SK-N-SH treated with all-trans-retinoic acid at 6 μM for 48 hours (cell line): ENCODE data around the gene OR2F2.
A peak's percentile ranks its signal among the peaks of the same experiment; 100 is the strongest.

ENCODE experiments used
- ATAC-seq: fragments of 200-7000 bp; cut with Tn5 transposase; 3 replicates; pipeline ENCODE4 v1.9.1; 2020; ENCODE audit warnings: mild to moderate bottlenecking, moderate library complexity
- ARNTL ChIP-seq: fragments of 450-650 bp; formaldehyde crosslinking; IDR thresholded peaks from 2 replicates; pipeline ENCODE4 v1.5.0; 2020; ENCODE audit warnings: low read depth, mild to moderate bottlenecking, moderate library complexity, borderline replicate concordance
- BACH2 ChIP-seq: fragments of 250-450 bp; sonication (Bioruptor Pico); IDR thresholded peaks from 2 replicates; pipeline ENCODE4 v1.9.0; 2021; ENCODE audit warnings: mild to moderate bottlenecking, borderline replicate concordance
- CSDC2 ChIP-seq: fragments of 250-450 bp; sonication (Bioruptor Pico); IDR thresholded peaks from 2 replicates; pipeline ENCODE4 v1.5.0; 2020; ENCODE audit warnings: mild to moderate bottlenecking, moderate library complexity
- ESRRG ChIP-seq: fragments of 250-450 bp; sonication (Bioruptor Pico); IDR thresholded peaks from 2 replicates; pipeline ENCODE4 v1.6.1; 2021; ENCODE audit warnings: mild to moderate bottlenecking
- GLIS3 ChIP-seq: fragments of 250-450 bp; sonication (Bioruptor Pico); IDR thresholded peaks from 2 replicates; pipeline ENCODE4 v1.5.0; 2020; ENCODE audit warnings: mild to moderate bottlenecking, moderate library complexity
- ISL1 ChIP-seq: fragments of 250-450 bp; sonication (Bioruptor Pico); IDR thresholded peaks from 2 replicates; pipeline ENCODE4 v2.1.2; 2022; ENCODE audit warnings: mild to moderate bottlenecking, moderate library complexity
- OSR1 ChIP-seq: fragments of 250-450 bp; sonication (Bioruptor Pico); IDR thresholded peaks from 2 replicates; pipeline ENCODE4 v1.8.0; 2022; ENCODE audit warnings: moderate library complexity, mild to moderate bottlenecking, inconsistent platforms
- PPARA ChIP-seq: fragments of 250-450 bp; sonication (Bioruptor Pico); IDR thresholded peaks from 2 replicates; pipeline ENCODE4 v1.5.0; 2020; ENCODE audit warnings: mild to moderate bottlenecking, borderline replicate concordance
- RARB ChIP-seq: fragments of 250-450 bp; sonication (Bioruptor Pico); IDR thresholded peaks from 2 replicates; pipeline ENCODE4 v1.8.0; 2021; ENCODE audit warnings: mild to moderate bottlenecking, moderate library complexity
- SNAI2 ChIP-seq: fragments of 250-450 bp; sonication (Bioruptor Pico); IDR thresholded peaks from 2 replicates; pipeline ENCODE4 v1.5.0; 2020; ENCODE audit warnings: mild to moderate bottlenecking, moderate library complexity
- TCF4 ChIP-seq: fragments of 250-450 bp; sonication (Bioruptor Pico); IDR thresholded peaks from 2 replicates; pipeline ENCODE4 v1.8.0; 2021; ENCODE audit warnings: mild to moderate bottlenecking, moderate library complexity, borderline replicate concordance
- TOX ChIP-seq: fragments of 250-450 bp; sonication (Bioruptor Pico); IDR thresholded peaks from 2 replicates; pipeline ENCODE4 v1.8.0; 2021; ENCODE audit warnings: mild to moderate bottlenecking, moderate library complexity, borderline replicate concordance
- ZC3H10 ChIP-seq: fragments of 250-450 bp; sonication (Bioruptor Pico); IDR thresholded peaks from 2 replicates; pipeline ENCODE4 v1.5.1; 2021; ENCODE audit warnings: mild to moderate bottlenecking, moderate library complexity
- ZFP3 ChIP-seq: fragments of 250-450 bp; sonication (Bioruptor Pico); IDR thresholded peaks from 2 replicates; pipeline ENCODE4 v1.5.0; 2020; ENCODE audit warnings: mild to moderate bottlenecking, moderate library complexity
- ZFP30 ChIP-seq: fragments of 450-650 bp; formaldehyde crosslinking; IDR thresholded peaks from 2 replicates; pipeline ENCODE4 v1.5.0; 2022; ENCODE audit warnings: mild to moderate bottlenecking, moderate library complexity
- ZNF565 ChIP-seq: fragments of 450-650 bp; formaldehyde crosslinking; conservative IDR thresholded peaks from 2 replicates; pipeline ENCODE4 v1.5.0; 2020; ENCODE audit warnings: low read depth, mild to moderate bottlenecking, moderate library complexity
- ZNF70 ChIP-seq: fragments of 450-650 bp; formaldehyde crosslinking; IDR thresholded peaks from 2 replicates; pipeline ENCODE4 v1.5.0; 2020; ENCODE audit warnings: mild to moderate bottlenecking, moderate library complexity
- ZNF8 ChIP-seq: fragments of 450-650 bp; formaldehyde crosslinking; IDR thresholded peaks from 2 replicates; pipeline ENCODE4 v1.5.0; 2020; ENCODE audit warnings: mild to moderate bottlenecking, moderate library complexity
- TF ChIP-seq, protein P1 (sequence below): fragments of 250-450 bp; sonication (Bioruptor Pico); IDR thresholded peaks from 2 replicates; pipeline ENCODE4 v1.5.1; 2020; ENCODE audit warnings: low read depth, mild to moderate bottlenecking, moderate library complexity
- TF ChIP-seq, protein P2 (sequence below): fragments of 250-450 bp; sonication (Bioruptor Pico); IDR thresholded peaks from 2 replicates; pipeline ENCODE4 v1.5.0; 2020; ENCODE audit warnings: mild to moderate bottlenecking, moderate library complexity
- TF ChIP-seq, protein P3 (sequence below): fragments of 250-450 bp; sonication (Bioruptor Pico); IDR thresholded peaks from 2 replicates; pipeline ENCODE4 v1.5.1; 2021; ENCODE audit warnings: mild to moderate bottlenecking, moderate library complexity

OR2F2 gene, protein sequence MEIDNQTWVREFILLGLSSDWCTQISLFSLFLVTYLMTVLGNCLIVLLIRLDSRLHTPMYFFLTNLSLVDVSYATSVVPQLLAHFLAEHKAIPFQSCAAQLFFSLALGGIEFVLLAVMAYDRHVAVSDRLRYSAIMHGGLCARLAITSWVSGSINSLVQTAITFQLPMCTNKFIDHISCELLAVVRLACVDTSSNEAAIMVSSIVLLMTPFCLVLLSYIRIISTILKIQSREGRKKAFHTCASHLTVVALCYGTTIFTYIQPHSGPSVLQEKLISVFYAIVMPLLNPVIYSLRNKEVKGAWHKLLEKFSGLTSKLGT

DNA sequence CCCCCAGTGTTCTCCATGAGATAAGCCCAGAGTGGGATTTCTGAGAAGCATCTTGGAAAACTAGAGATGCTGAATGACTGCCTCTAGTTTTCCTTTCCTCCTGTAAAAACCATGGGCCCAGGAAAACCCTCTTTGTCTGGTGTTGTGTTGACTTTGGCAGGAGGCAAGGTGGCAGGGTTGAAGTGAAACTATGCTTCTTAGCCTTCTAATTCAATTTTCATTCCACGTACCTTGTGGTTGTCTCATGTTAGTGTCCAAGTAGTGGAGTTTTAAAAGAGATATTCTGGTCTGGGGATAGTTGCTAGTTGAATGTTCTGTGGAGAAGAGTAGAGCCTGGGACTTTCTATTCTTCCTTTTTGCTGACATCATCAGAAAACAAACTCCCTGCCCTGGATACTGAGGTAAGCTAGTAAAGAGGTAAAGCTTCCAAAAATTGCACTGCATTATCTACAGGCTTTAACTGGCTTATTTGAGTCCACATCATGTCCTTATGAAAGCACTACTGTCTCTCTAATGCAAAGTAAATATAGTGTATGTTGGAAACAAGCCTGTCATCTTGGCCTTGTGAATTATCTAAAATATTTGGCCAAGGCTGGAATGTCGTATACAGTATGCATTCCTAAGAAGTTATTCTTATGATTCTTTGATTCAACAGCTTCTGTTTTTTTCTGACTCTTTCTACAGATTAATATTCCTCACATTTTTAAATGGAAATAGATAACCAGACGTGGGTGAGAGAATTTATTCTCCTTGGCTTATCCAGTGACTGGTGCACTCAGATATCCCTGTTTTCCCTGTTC lies at the start of gene OR2F2:
OR2F2 (plus strand) TSS at position 708 of the 800 bp plus-strand sequence; CDS start at position 708, 0 bp downstream.
- TF ChIP-seq ISL1 (no peak; the same call in 1 of the 2 replicates), RARB (CRISPR knock-in tag) (peak; percentile 15; the same call in 1 of the 2 replicates)
- peak; percentile 72 for ATAC-seq

DNA sequence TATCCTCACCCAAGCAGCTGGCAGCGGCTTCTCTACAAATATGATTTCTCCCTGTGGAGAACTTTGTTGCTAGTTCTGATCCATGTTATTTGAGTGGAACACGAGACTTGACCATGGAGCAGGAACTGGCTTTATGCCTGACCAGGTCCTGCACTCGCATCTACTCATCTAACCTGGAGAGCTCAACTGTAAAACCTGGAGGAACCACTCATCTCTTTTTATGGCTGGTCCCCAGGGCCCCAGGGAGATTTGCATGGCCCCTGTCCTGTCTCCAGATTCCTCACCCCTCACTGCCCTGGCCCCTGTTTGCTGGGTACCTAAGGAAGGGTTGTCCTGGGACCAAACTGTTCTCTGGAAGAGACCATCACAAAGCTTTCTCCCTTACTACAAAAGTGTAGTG lies 49.1 kb upstream of the OR2F2 start:
- no peak for ATAC-seq
- TF ChIP-seq ZC3H10 (CRISPR knock-in tag), result no peak
- no peak for TF ChIP-seq ESRRG (CRISPR knock-in tag)
- TF ChIP-seq, protein P1, sequence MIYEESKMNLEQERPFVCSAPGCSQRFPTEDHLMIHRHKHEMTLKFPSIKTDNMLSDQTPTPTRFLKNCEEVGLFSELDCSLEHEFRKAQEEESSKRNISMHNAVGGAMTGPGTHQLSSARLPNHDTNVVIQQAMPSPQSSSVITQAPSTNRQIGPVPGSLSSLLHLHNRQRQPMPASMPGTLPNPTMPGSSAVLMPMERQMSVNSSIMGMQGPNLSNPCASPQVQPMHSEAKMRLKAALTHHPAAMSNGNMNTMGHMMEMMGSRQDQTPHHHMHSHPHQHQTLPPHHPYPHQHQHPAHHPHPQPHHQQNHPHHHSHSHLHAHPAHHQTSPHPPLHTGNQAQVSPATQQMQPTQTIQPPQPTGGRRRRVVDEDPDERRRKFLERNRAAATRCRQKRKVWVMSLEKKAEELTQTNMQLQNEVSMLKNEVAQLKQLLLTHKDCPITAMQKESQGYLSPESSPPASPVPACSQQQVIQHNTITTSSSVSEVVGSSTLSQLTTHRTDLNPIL, result no peak
- TF ChIP-seq ZFP3, result no peak
- TF ChIP-seq ZFP30 (CRISPR knock-in tag), result no peak
- TF ChIP-seq GLIS3 (CRISPR knock-in tag), result no peak
- TF ChIP-seq RARB (CRISPR knock-in tag), result no peak
- no peak for TF ChIP-seq ZNF8 (CRISPR knock-in tag)
- TF ChIP-seq, protein P2, sequence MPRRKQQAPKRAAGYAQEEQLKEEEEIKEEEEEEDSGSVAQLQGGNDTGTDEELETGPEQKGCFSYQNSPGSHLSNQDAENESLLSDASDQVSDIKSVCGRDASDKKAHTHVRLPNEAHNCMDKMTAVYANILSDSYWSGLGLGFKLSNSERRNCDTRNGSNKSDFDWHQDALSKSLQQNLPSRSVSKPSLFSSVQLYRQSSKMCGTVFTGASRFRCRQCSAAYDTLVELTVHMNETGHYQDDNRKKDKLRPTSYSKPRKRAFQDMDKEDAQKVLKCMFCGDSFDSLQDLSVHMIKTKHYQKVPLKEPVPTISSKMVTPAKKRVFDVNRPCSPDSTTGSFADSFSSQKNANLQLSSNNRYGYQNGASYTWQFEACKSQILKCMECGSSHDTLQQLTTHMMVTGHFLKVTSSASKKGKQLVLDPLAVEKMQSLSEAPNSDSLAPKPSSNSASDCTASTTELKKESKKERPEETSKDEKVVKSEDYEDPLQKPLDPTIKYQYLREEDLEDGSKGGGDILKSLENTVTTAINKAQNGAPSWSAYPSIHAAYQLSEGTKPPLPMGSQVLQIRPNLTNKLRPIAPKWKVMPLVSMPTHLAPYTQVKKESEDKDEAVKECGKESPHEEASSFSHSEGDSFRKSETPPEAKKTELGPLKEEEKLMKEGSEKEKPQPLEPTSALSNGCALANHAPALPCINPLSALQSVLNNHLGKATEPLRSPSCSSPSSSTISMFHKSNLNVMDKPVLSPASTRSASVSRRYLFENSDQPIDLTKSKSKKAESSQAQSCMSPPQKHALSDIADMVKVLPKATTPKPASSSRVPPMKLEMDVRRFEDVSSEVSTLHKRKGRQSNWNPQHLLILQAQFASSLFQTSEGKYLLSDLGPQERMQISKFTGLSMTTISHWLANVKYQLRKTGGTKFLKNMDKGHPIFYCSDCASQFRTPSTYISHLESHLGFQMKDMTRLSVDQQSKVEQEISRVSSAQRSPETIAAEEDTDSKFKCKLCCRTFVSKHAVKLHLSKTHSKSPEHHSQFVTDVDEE, result no peak
- TF ChIP-seq PPARA (CRISPR knock-in tag), result no peak
- TF ChIP-seq ZNF70 (CRISPR knock-in tag), result no peak
- no peak for TF ChIP-seq SNAI2
- no peak for TF ChIP-seq ZNF565 (CRISPR knock-in tag)
- TF ChIP-seq, protein P3, sequence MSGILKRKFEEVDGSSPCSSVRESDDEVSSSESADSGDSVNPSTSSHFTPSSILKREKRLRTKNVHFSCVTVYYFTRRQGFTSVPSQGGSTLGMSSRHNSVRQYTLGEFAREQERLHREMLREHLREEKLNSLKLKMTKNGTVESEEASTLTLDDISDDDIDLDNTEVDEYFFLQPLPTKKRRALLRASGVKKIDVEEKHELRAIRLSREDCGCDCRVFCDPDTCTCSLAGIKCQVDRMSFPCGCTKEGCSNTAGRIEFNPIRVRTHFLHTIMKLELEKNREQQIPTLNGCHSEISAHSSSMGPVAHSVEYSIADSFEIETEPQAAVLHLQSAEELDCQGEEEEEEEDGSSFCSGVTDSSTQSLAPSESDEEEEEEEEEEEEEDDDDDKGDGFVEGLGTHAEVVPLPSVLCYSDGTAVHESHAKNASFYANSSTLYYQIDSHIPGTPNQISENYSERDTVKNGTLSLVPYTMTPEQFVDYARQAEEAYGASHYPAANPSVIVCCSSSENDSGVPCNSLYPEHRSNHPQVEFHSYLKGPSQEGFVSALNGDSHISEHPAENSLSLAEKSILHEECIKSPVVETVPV (CRISPR knock-in tag), result no peak
- no peak for TF ChIP-seq OSR1
- no peak for TF ChIP-seq BACH2 (CRISPR knock-in tag)
- no peak for TF ChIP-seq TOX (CRISPR knock-in tag)
- no peak for TF ChIP-seq ISL1

DNA sequence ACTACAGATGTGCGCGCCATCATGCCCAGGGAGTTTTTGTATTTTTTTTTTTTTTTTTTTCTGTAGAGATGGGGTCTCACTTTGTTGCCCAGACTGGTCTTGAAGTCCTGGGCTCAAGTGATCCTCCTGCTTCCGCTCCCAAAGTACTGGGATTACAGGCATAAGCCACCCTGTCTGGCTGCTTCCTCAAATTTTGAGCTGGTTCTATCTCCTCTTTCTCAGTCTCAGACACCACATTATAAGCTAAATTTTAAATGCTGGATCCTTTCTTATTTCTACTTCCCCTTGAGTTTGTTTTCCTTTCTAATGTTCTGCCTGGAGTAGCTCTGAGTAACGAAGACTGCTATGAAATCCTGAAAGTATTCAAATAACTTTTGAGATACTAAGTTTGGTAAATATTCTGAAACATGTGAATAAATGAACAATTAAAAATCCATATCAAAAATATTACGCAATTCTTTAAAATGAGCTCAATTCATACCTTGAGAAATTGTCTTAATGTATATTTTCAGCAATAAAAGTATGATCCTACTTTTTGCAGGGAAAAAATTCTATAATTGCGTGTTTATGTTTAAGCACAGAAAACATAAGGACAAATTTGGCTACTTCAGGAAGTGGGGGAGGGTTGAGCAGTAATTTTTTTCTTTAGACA lies 48.1 kb upstream of the OR2F2 start:
- TF ChIP-seq CSDC2 (CRISPR knock-in tag), result no peak
- TF ChIP-seq, protein P1, result no peak
- TF ChIP-seq ISL1, result no peak
- TF ChIP-seq, protein P2, result no peak
- TF ChIP-seq ARNTL (CRISPR knock-in tag), result no peak
- TF ChIP-seq BACH2 (CRISPR knock-in tag), result no peak
- no peak for TF ChIP-seq RARB (CRISPR knock-in tag)
- TF ChIP-seq ZNF8 (CRISPR knock-in tag), result no peak
- TF ChIP-seq, protein P3 (CRISPR knock-in tag), result no peak
- TF ChIP-seq ESRRG (CRISPR knock-in tag), result no peak
- no peak for TF ChIP-seq TCF4 (CRISPR knock-in tag)
- TF ChIP-seq ZC3H10 (CRISPR knock-in tag), result no peak
- TF ChIP-seq GLIS3 (CRISPR knock-in tag), result no peak
- TF ChIP-seq ZFP30 (CRISPR knock-in tag), result no peak
- TF ChIP-seq ZFP3, result no peak
- no peak for TF ChIP-seq ZNF70 (CRISPR knock-in tag)
- no peak for TF ChIP-seq OSR1
- ATAC-seq, result no peak
